HG02938 (cell line): Measurements from ENCODE around the gene UQCRC2.
"Not testable (repeated sequence)": the region's sequence is repeated elsewhere in the genome, so short reads cannot be mapped to it uniquely, and the experiment has no call there.

Source experiments
- ATAC-seq: cut with Tn5 transposase; IDR thresholded peaks from one replicate; pipeline ENCODE4 v1.9.1; 2021; ENCODE audit warnings: mild to moderate bottlenecking, moderate library complexity; ENCODE audit not compliant: unreplicated experiment

UQCRC2 gene

DNA sequence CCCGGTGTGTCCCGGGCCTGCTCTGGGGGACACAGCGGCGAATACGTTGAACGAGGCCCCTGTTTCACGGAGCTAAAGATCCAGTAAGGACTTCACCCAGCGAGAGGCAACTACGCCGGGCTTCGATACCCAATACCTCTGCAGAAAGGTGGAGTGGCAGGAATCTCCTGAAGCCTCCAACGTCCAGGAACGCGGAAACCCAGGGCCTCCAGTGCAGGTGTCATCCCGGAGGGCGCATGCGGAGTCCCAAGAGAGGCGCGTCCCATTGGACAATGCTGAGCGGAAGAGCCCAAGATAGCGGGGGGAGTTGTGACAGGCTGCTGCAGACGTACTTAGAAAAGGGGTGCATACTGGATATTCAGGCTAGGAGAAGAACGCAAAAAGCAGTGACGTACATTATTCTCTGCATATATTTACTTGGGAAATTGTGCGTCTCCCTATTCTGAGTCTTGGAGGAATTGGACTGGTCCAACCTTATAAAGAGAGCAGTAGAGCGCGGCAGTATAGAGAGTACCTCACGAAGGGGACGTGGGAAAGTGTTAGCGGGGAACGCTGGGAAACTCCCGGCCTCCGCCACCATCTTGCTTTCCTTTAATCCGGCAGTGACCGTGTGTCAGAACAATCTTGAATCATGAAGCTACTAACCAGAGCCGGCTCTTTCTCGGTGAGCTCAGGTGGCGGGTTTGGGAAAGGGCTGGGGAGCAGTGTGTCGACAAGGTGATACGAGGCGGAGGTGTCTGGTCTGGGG is at the start of gene UQCRC2:
TSS of gene UQCRC2 (plus strand) at position 569 of the 748 bp plus-strand sequence. CDS start at position 632, 63 bp downstream.
- peak; percentile 82 for ATAC-seq

DNA sequence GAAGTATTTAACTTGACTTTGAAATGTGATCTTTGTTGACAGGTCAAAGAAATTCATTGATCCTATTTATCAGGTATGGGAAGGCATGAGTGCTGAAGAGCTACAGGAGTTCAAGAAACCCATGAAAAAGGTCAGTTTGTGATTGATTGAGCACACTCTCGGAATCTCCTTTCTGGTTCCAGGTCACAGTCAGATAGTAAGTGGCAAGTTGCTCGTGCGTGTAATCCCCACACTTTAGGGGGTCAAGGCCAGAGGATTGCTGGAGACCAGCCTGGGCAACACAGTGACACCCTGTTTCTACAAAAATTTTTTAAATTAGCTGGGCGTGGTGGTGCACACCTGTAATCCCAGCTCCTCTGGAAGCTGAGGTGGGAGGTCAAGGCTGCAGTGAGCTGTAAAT is 20.5 kb upstream of the UQCRC2 start:
- ATAC-seq, result not testable (repeated sequence)

DNA sequence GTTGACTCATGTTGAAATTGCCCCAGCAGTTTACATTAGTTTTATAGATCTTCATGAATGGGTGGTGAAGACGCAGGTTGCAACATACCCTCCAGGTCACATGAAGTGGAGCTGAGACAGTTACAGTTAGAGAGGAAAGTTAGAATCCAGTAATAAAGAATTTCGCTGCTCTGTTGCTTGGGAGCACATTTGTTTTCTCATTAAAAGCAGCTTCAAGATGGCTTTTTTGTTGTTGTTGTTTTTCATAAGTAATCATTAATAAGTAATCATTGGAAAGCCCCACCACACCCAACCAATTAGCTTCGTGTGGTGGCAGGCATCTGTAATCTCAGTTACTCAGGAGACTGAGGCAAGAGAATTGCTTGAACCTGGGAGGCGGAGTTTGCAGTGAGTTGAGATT is 19.8 kb upstream of the UQCRC2 start:
- not testable (repeated sequence) for ATAC-seq

DNA sequence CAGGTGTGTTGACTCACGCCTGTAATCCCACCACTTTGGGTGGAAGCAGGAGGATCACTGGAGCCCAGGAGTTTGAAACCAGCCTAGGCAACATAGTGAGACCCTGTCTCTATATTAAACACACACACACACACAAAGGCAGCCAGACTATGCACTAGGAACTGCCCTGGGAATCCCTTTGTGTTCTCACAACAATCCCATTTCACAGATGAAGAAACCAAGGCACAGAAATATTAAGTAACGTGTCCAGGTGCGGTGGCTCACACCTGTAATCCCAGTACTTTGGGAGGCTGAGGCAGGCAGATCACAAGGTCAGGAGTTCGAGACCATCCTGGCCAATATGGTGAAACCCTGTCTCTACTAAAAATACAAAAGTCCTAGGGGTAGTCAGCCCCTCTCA is 19.4 kb upstream of the UQCRC2 start:
- not testable (repeated sequence) for ATAC-seq

DNA sequence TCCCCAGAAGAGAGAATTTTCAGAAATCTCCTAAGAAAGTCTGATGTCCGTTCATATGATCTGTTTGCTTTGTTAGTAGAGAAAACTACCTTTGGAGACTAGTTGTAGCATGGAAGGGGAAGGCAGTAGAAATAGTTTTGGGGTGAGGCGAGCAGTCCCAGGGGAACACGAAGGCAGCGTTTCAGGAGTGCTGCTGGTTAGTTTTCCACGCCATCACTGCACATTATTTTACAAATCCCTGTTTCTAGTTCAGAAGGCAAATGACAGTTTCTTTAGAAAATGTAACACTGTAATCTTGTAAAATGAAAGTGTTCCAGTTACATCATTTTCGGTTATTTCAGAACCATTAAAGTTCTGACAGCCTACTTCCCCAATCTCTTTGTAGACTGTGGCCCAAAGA is 16.9 kb upstream of the UQCRC2 start:
- not testable (repeated sequence) for ATAC-seq

DNA sequence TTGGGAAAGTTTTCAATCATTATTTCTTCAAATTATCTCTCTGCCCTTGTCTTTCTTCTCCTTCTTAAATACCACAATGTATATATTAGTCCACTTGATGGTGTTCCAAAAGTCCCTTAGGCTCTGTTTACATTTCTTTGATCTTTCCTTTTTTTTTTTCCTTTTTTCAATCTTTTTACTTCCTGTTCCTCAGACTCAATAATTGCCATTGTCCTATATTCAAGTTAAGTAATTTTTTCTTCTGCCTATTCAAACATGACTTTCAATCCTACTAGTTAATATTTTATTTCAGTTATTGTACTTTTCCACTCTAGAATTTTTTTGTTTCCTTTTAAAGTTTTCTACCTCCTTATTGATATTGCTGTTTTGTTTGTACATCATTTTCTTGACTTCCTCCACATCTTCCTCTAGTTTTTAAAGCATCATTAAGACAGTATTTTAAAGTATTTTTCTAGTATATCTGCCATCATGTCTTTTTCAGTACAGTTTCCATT is 15.8 kb upstream of the UQCRC2 start:
- ATAC-seq, result no peak

DNA sequence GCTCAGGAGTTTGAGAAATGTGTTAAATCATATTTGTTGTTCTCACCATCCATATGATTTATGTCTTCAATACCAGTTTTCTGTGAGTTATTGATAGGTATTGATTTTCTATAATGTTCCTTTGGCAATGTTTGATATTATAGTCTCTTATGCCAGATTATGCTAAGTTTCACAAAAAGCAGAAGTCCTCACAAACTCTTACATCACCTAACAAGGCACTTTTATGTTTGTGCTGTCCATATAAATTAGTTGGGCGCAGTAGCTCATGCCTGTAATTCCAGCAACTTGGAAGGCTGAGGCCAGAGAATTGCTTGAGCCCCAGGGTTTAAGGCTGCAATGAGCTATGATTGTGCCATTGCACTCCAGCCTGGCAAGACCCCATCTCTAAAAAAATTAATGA is 12.6 kb upstream of the UQCRC2 start:
- no peak for ATAC-seq

DNA sequence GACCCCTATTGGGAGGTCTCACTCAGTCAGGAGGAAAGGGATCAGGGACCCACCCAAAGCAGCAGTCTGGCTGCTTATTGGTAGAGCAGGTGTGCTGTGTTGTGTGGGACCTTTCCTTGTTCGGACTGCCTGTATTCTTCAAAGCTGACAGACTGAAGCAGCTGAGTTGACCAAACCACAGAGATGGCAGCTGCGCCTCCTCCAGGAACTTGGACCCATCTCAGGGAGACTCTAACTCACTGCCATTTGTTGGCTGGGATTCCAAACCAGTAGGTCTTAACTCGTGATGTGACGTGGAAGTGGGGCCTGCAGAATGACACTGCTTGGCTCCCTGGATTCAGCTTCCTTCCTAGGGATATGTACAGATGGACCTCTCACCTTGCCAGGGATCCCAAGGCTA is 9.6 kb upstream of the UQCRC2 start:
- no peak for ATAC-seq

DNA sequence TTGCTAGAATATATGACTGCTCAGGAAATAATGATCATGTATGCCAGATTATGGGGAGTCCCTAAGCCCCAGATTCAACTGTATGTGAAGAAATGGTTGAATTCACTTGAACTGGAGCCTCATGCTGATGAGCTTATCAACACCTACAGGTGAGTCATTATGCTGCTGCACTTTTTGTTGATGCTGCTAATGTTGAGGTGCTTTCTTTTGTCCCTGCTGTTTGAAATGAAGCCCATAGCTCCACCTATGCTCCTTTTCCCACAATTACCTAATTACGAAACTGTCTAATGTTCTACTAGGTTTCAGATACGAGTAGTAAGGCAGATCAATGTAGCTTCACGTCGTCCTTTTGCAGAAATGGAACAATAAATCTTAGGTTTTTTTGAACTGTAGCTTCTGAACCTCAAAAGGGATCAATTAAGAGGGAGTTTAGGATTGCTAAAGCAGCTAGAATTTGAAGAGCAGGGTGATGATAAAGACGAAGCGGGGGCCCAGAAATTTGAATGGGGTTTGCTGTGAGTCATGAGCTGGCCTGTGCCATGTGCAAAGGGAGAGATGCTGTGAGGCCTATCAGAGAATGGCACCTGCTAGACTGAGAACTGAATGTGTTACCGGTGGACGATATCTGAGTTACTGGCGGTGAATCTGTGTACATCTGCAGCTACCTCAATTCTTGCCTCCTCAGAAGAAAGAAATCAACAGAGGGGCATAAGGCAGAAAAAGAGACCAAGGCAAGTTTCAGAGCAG is 6.1 kb upstream of the UQCRC2 start:
- no peak for ATAC-seq

DNA sequence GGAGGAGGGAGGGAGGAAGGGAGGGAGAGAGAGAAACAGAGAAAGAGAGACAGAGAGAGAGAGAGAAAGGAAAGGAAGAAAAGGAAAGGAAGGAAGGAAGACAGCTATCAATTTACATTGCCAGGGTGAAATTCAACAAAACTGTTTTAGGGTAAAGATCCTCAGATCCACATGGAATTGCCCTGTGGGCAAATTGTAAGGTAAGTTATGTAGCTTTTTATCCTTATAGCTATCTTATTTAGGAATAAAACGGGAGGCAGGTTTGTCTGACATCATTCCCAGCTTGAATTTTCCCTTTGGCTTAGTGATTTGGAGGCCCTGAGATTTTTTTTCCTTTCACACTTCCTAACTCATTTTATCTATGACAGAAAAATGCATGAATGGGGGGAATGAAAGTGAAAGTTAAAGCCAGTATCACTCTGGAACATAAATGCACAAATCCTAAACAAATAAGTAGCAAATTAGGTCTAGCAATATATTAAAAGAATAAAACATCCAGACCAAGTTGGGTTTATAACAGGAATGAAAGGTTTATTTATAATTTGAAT is 3.4 kb upstream of the UQCRC2 start:
- ATAC-seq, result no peak

DNA sequence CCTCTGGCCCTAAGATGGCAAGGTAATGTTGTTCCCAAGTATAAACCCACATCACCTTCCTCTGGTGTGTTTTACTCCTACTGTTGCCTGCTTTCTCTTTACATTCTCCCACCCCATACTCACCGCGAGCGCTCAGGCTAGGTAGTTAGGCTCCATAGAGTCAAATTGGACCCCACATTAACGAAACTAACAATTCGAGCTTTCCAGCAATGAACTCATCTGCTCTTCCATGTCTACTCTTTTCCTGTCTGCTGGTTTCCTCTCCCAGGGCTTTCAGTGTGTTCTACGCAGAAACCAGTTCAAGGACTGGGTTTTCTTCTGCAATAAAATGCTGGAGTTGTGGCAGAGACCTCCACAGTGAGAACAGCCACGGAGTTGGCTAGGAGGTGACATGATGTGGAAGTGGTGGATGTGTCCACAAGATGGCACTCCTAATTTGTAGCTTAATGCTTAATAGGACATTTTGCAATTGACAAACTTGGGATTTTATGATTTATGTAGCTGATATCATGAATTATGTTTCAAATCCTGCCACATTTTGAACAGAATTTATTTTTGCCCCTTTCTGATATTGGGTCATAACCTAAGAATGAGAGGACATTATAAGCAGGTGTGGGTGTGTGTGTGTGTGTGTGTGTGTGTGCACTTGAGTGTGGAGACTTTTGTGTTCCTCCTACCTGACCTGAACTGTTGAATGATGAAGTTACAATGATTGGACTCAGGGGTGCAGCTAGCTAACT is 2.2 kb upstream of the UQCRC2 start:
- ATAC-seq, result no peak

DNA sequence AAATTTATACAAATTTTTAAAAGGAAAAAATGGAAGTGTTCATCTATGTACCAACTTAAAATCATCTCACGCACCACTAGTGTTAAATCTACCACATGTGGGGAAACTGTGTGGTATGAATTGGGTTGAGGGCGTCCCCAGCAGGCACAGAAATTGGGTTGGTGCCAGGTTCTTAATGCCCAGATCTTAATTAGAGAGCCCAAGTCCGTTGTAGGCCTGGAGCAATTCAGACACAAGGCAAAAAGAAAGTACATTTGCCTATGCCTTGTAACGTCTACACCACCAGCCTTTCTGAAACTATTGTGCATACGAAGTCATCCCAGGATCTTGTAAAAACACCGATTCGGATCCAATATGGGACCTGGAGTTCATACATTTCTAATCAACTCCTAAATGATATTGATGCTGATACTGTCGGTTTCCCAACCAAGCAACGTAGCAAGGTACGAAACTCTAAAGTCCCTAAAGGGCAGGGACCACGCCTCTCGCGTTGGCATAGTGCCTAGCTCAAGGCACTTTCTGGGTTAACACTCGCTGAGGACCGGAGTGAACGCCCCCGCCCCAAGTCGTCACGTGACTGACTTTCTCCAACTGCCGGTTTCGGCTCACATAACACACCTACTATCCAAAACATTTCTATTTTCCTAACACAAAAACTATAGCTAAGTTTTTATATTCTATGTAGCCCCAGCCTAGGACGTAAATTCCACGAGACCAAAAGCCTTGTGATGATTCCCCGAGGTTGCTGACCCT is 945 bp upstream of the UQCRC2 start:
- ATAC-seq, result peak; percentile 29

DNA sequence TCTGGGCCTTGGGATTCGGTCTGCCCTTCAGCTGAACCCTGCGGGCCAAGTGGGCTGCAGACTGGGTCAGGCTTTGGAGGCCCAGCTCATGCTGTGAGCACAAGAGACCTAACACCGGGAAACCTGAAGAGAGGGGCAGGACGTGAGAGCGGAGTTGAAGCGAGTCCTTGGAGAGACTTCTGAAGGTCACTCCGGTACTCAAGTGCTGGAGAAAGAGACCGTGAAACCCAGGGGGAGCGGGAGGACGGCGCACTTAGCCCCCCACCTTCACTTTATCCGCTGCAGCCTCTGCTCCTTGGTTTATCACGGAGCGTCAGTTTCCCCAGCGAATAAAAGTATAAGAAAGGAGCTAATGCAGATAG is 361 bp downstream of the UQCRC2 start:
- no peak for ATAC-seq

DNA sequence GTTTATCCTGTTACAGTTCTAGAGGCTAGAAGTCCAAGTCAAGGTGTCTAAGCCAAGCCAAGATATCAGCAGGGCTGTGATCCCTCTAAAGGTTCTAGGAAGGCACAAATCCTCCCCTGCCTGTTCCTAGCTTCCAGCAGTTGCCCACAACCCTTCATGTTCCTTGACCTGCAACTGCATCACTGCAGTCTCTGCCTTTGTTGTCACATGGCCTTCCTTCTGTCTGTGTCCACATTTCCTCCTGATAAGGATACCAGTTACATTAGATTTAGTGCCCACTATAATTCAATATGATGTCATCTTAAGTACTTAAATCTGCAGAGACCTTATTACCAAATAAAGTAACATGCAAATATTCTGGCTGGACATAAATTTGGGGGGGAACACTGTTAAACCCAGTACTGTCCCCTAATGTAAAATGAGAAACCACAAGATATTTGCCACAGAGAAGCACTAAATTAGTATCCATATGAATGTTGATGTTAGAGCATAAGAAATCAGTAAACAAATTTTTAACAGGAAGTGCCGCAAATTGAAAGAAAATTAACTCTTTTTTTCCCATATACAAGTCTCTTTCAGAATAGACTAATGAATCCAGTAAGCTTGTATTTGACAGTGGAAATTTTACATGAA is 4.7 kb downstream of the UQCRC2 start:
- ATAC-seq, result no peak

DNA sequence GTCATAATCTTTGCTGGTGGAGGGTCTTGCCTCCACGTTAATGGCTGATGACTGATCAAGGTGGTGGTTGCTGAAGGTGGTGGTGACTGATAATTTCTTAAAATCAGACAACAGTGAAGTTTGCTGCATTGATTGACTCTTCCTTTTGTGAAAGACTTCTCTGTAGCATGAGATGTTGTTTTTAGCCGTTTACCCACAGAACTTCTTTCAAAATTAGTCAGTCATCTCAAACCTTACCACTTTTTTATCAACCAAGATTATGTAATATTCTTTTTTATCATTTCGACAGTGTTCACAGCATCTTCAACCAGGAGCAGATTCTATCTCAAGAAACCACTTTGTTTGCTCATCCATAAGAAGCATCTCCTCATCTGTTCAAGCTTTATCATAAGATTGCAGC is 5.9 kb downstream of the UQCRC2 start:
- ATAC-seq, result no peak

DNA sequence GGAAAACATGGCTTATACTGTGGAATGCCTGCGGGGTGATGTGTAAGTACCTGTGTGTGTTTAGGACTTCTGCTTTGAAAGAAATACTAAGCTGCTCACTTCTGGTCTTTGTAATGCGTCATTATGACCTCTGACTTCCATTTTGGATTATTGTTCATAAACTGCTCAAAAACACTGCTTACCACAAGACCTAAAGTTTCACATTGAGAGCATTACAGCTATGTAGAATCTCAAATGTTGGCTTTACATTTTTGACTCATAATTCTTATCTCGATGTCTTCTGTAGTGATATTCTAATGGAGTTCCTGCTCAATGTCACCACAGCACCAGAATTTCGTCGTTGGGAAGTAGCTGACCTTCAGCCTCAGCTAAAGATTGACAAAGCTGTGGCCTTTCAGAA is 9.3 kb downstream of the UQCRC2 start:
- ATAC-seq, result no peak

DNA sequence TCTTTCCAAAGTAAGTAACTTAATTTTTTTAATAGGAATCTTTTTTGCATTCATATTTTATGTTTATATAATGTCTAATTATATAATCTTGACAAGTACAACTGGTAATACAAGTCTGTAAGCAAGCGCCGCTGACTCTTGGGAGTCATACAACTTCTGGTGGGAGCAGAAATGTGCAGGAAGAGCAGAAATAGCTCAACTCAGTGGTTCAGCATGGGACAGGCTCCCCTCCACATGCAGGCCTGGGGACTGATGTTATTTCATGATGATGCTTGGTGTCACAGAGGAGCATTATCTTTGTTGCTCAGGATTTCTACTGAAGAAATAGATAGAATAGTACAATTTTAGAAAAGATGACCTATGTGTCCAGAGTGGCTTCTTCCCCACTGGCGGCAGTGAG is 10.7 kb downstream of the UQCRC2 start:
- no peak for ATAC-seq

DNA sequence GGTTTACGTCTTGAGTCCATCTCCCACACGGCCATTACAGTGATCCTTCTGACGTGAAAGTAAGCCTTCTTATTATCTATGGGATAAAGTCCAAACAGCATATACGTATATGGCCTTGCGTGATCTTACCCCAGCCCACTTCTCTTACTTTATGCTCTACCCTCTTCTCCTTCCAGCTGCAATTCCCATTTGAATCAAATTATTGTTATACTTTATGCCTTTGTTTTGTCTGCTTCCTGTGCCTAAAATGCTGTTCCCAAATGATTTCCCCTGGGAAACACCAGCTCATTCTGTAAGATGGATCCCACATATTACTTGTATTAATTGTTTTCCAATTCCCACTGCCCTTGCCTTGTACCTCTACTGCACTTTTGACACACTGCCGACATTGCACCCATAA is 11.2 kb downstream of the UQCRC2 start:
- no peak for ATAC-seq

DNA sequence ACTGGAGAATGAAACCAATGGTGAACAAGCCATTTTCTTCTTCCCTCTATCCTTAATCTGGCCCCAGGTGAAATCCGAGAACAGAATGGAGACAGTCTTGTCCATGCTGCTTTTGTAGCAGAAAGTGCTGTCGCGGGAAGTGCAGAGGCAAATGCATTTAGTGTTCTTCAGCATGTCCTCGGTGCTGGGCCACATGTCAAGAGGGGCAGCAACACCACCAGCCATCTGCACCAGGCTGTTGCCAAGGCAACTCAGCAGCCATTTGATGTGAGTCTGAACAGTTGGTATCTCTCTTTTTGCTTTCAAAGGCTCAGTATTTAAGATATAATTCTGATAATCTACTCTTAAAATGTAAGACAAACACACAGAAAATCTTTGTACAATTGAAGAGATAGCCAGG is 18.7 kb downstream of the UQCRC2 start:
- ATAC-seq, result no peak

DNA sequence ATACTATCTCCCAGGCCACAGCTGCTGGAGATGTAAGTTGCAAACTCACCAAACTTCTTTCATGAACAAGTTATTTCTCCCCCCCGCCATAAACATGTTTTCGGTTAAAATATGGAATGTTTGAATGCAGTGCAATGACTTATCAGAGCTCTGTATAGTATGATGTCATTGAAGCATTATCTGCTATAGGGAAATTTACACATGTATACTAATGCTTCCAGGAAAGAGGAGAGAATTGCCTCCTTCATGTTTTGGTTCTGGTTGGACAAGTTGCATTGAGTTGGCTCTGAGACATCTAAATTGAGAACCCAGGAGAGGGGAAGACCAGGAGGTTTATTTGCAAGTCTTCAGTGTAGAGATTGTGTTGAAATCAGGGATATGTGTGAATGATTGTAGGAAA is 20.8 kb downstream of the UQCRC2 start:
- no peak for ATAC-seq
